Immature natural killer cell (primary cell): ENCODE results near the gene ATE1. TPM values are rescaled to one million over a fixed set of nuclear protein-coding genes. Genes with fewer than 3 reads are reported as not detected.

Experiments
- DNase-seq, 3 donors: peaks; one replicate each; pipeline ENCODE4 v3.0.0; 2022; ENCODE audit warnings: mixed read lengths in 1 of 3
- H3K27ac Mint-ChIP-seq, 6 donors: one replicate each; pipeline ENCODE4 v1.8.0; 2020; ENCODE audit warnings: mixed read lengths in 6 of 6, mild to moderate bottlenecking in 5 of 6, inconsistent platforms in 4 of 6, moderate library complexity in 3 of 6
- H3K27me3 Mint-ChIP-seq, 3 donors: one replicate each; pipeline ENCODE4 v1.8.0; 2020 to 2021; ENCODE audit warnings: low read depth in 3 of 3, mild to moderate bottlenecking in 3 of 3, mixed read lengths in 3 of 3, moderate library complexity in 3 of 3, inconsistent platforms in 1 of 3
- H3K36me3 Mint-ChIP-seq, 3 donors: one replicate each; pipeline ENCODE4 v1.8.0; 2020; ENCODE audit warnings: mixed read lengths in 3 of 3, inconsistent platforms in 2 of 3, mild to moderate bottlenecking in 2 of 3
- H3K4me1 Mint-ChIP-seq, 2 donors: one replicate each; pipeline ENCODE4 v1.8.0; 2020; ENCODE audit warnings: inconsistent platforms in 2 of 2, mild to moderate bottlenecking in 2 of 2, mixed read lengths in 2 of 2, moderate library complexity in 1 of 2
- H3K4me3 Mint-ChIP-seq, 5 donors: one replicate each; pipeline ENCODE4 v1.8.0; 2020; ENCODE audit warnings: mild to moderate bottlenecking in 5 of 5, mixed read lengths in 5 of 5, inconsistent platforms in 3 of 5, moderate library complexity in 3 of 5
- H3K9me3 Mint-ChIP-seq, 6 donors: one replicate each; pipeline ENCODE4 v1.8.0; 2020; ENCODE audit warnings: mild to moderate bottlenecking in 6 of 6, mixed read lengths in 6 of 6, inconsistent platforms in 4 of 6, moderate library complexity in 3 of 6
- polyA plus RNA-seq, 3 donors: library from polyadenylated mRNA; unstranded; fragments of 300-500 nt; fragmentation: Illumina TruSeq; gene quantifications; one replicate each; pipeline ENCODE4 v1.2.3, GENCODE V29; 2021

The ATE1 gene
- polyA plus RNA-seq, 3 donors from 2014 or later, result 16.9 to 34.5 (median 32.9) TPM

- no peak overlapping the region for H3K4me3 Mint-ChIP-seq
- peaks cover 0 to 2% (median 0%) of the 10 kb centered on the region in 6 donors for H3K9me3 Mint-ChIP-seq
- H3K4me1 Mint-ChIP-seq, result no peaks in the 10 kb centered on the region
- peaks cover 2 to 10% (median 2%) of the 10 kb centered on the region in 3 donors for H3K27me3 Mint-ChIP-seq
- H3K36me3 Mint-ChIP-seq, result no peaks in the 10 kb centered on the region
- no peak overlapping the region for H3K27ac Mint-ChIP-seq
- no peak for DNase-seq
Observed at GRCh38 chr10:121692626-121693025, 235.2 kb downstream of the ATE1 start.

GRCh38 chr10:121690970-121691369 is 236.9 kb downstream of the ATE1 start:
- DNase-seq, result no peak
- no peak overlapping the region for H3K4me3 Mint-ChIP-seq
- H3K27me3 Mint-ChIP-seq, result peaks cover 2 to 10% (median 2%) of the 10 kb centered on the region in 3 donors
- no peaks in the 10 kb centered on the region for H3K36me3 Mint-ChIP-seq
- H3K4me1 Mint-ChIP-seq, result no peaks in the 10 kb centered on the region
- no peak overlapping the region for H3K27ac Mint-ChIP-seq
- peaks cover 0 to 2% (median 0%) of the 10 kb centered on the region in 6 donors for H3K9me3 Mint-ChIP-seq

Other genes with a start within 250 kb of the ATE1 start
- 10 to 100 TPM; 38.5 to 79.6 (median 48.7) TPM for gene NSMCE4A, start 47.2 kb upstream of the ATE1 start, polyA plus RNA-seq
- gene TACC2, start 61.1 kb upstream of the ATE1 start, polyA plus RNA-seq, result not detected